Esophagus squamous epithelium (tissue), 4 donors: Measurements from ENCODE around the gene SNX17.

Source experiments
- CTCF ChIP-seq, 6 experiments: fragments of 450-650 bp in 4 of 6; fragments of 200-600 bp in 2 of 6; sonication (generic) in 2 of 6; IDR thresholded peaks; one replicate each; pipeline ENCODE4 v1.5.1; 2016 to 2019; ENCODE audit warnings: antibody characterized with exemption in 6 of 6, mild to moderate bottlenecking in 4 of 6, moderate library complexity in 4 of 6
- POLR2A ChIP-seq, 4 donors: fragments of 450-650 bp; IDR thresholded peaks; one replicate each; pipeline ENCODE4 v1.6.1; 2017; ENCODE audit warnings: antibody characterized with exemption in 4 of 4, mild to moderate bottlenecking in 4 of 4, moderate library complexity in 3 of 4

GRCh38 chr2:27408601-27409320, 38.3 kb downstream of the SNX17 start:
- TF ChIP-seq CTCF (IDR thresholded peaks at IDR 0.05): no peak
- no peak for TF ChIP-seq POLR2A (IDR thresholded peaks at IDR 0.05)
